Measurements from ENCODE around the gene SETMAR. TPM values are rescaled to one million over a fixed set of nuclear protein-coding genes. Genes with fewer than 3 reads are reported as not detected.
A peak's percentile ranks its signal among the peaks of the same experiment; 100 is the strongest.

Gene SETMAR
- total and polyA plus RNA-seq, 2 donors (not counting 1 experiment from before 2014, with no cell fraction given) = 4.2 to 7.6 TPM

DNA sequence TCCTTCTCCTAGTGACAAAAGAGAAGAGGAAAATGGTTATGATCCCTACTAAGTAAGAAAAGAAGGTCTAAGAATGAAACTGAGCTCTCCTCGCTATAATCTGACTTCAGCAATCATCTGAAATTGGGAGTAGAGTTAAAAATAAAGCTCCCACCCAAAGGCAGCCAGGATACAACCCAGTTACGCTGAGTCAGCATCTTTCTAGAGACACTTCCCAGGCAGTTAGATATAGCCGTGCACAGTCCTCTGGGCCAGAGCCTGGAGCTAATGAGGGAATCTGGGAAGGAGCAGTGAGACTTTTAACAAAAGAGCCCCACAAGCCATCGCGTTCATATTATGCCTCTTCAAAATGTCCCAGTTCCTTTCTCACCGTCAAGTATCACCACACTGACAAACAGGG is 39.1 kb upstream of the SETMAR start:
- Mint-ChIP-seq H3K27me3 (no peaks in the 10 kb centered on the region), H3K4me3 (no peak overlapping the region), H3K4me1 (peaks cover 3% of the 10 kb centered on the region), H3K9me3 (ENCODE audit: insufficient read depth) (no peaks in the 10 kb centered on the region), H3K27ac (no peak overlapping the region)
- DNase-seq (no peak), ATAC-seq (ENCODE audit: low read depth) (no peak)
- intact Hi-C loops (cut with micrococcal nuclease) = no loop called here
- H3K36me3 ChIP-seq (replicated peaks in 1 of 2; ENCODE audit: control extremely low read depth in 1 of 2, control insufficient read depth in 1 of 2, extremely low read depth in 1 of 2, insufficient read depth in 2 of 2, low read length in 1 of 2) = no peaks in the 10 kb centered on the region
- ChIA-PET POLR2A (no interaction called here), CTCF (no interaction called here)
- H3K27me3 ChIP-seq (replicated peaks in 1 of 4; ENCODE audit: control extremely low read depth in 1 of 4, control insufficient read depth in 3 of 4, insufficient read depth in 4 of 4, low read length in 3 of 4) = no peaks in the 10 kb centered on the region
- WGBS (ENCODE audit: insufficient coverage) = no CpG with 5 or more reads among the region's 6 CpGs
- no peaks in the 10 kb centered on the region for H4K20me1 ChIP-seq (ENCODE audit: control insufficient read depth, insufficient read depth, low read length, poor library complexity, severe bottlenecking)
- H3K4me3 ChIP-seq (ENCODE audit: control extremely low read depth in 1 of 5, extremely low read depth in 1 of 5, insufficient read depth in 1 of 5, low read depth in 2 of 5, low read length in 4 of 5) = no peak overlapping the region
- H3K79me2 ChIP-seq (ENCODE audit: control insufficient read depth, insufficient read depth, low read length) = no peaks in the 10 kb centered on the region
- H3K4me1 ChIP-seq (ENCODE audit: control insufficient read depth in 2 of 2, insufficient read depth in 2 of 2, low read length in 2 of 2) = no peaks in the 10 kb centered on the region
- no peak overlapping the region for H3K27ac ChIP-seq (ENCODE audit: low read length in 2 of 2)
- no peak overlapping the region for H2AFZ ChIP-seq (ENCODE audit: insufficient read depth, low read depth, low read length, poor library complexity, severe bottlenecking)
- no peak for TF ChIP-seq EZH2 (IDR thresholded peaks at IDR 0.05; ENCODE audit: borderline replicate concordance, insufficient read depth, low read depth, low read length, poor library complexity, severe bottlenecking)
- TF ChIP-seq, protein P1, sequence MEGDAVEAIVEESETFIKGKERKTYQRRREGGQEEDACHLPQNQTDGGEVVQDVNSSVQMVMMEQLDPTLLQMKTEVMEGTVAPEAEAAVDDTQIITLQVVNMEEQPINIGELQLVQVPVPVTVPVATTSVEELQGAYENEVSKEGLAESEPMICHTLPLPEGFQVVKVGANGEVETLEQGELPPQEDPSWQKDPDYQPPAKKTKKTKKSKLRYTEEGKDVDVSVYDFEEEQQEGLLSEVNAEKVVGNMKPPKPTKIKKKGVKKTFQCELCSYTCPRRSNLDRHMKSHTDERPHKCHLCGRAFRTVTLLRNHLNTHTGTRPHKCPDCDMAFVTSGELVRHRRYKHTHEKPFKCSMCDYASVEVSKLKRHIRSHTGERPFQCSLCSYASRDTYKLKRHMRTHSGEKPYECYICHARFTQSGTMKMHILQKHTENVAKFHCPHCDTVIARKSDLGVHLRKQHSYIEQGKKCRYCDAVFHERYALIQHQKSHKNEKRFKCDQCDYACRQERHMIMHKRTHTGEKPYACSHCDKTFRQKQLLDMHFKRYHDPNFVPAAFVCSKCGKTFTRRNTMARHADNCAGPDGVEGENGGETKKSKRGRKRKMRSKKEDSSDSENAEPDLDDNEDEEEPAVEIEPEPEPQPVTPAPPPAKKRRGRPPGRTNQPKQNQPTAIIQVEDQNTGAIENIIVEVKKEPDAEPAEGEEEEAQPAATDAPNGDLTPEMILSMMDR (IDR thresholded peaks at IDR 0.05) = no peak
- peaks cover 0 to 4% (median 0%) of the 10 kb centered on the region in 3 donors for H3K9me3 ChIP-seq (ENCODE audit: control extremely low read depth in 1 of 3, control insufficient read depth in 2 of 3, insufficient read depth in 1 of 3, low read length in 2 of 3)
- H3K9ac ChIP-seq (ENCODE audit: low read length) = no peak overlapping the region
- H3K4me2 ChIP-seq (replicated peaks; ENCODE audit: low read depth, low read length, poor library complexity, severe bottlenecking) = no peak overlapping the region

DNA sequence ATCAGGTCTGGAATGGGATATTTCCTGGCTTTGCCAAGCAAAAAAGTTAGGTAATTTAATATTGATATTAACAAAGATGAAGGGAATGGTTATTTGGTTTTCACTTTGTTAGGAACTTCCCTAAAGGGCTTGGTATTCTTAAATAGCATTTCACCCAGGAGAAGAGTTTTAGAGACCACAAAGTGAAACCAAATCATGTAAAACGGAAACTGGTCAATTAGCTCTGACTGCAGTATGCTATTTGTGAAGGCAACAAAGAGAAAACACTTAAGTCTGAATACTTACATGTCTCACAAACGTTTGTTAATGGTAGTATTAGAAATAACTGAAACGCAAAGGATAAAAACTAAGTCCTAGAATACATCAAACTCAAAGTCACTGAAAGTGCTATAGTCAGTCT is 32.4 kb upstream of the SETMAR start:
- H3K9me3 Mint-ChIP-seq (ENCODE audit: insufficient read depth) = no peaks in the 10 kb centered on the region
- Histone ChIP-seq H3K4me3 (ENCODE audit: control extremely low read depth in 1 of 5, extremely low read depth in 1 of 5, insufficient read depth in 1 of 5, low read depth in 2 of 5, low read length in 4 of 5) (peak overlapping the region in 1 of 5 experiments; percentile 12), H3K9ac (ENCODE audit: low read length) (peak overlapping the region; percentile 41), H3K4me1 (ENCODE audit: control insufficient read depth in 2 of 2, insufficient read depth in 2 of 2, low read length in 2 of 2) (peaks cover 14 to 20% of the 10 kb centered on the region in 2 donors), H3K9me3 (ENCODE audit: control extremely low read depth in 1 of 3, control insufficient read depth in 2 of 3, insufficient read depth in 1 of 3, low read length in 2 of 3) (no peaks in the 10 kb centered on the region), H3K4me2 (replicated peaks; ENCODE audit: low read depth, low read length, poor library complexity, severe bottlenecking) (peak overlapping the region; percentile 52), H4K20me1 (ENCODE audit: control insufficient read depth, insufficient read depth, low read length, poor library complexity, severe bottlenecking) (no peaks in the 10 kb centered on the region), H3K36me3 (replicated peaks in 1 of 2; ENCODE audit: control extremely low read depth in 1 of 2, control insufficient read depth in 1 of 2, extremely low read depth in 1 of 2, insufficient read depth in 2 of 2, low read length in 1 of 2) (no peaks in the 10 kb centered on the region), H3K27me3 (replicated peaks in 1 of 4; ENCODE audit: control extremely low read depth in 1 of 4, control insufficient read depth in 3 of 4, insufficient read depth in 4 of 4, low read length in 3 of 4) (no peaks in the 10 kb centered on the region), H2AFZ (ENCODE audit: insufficient read depth, low read depth, low read length, poor library complexity, severe bottlenecking) (peak overlapping the region; percentile 40), H3K79me2 (ENCODE audit: control insufficient read depth, insufficient read depth, low read length) (no peaks in the 10 kb centered on the region), H3K27ac (ENCODE audit: low read length in 2 of 2) (no peak overlapping the region)
- H3K27ac Mint-ChIP-seq = no peak overlapping the region
- CTCF ChIA-PET = interaction anchor here (1.9 to 5.2 kb wide), 2 partner anchors 31 to 1070 kb away, joined by 4 to 116 read pairs; no protein-coding TSS in a partner anchor
- ATAC-seq (ENCODE audit: low read depth) = no peak
- POLR2A ChIA-PET = no interaction called here
- DNase-seq = peak; percentile 27
- H3K4me1 Mint-ChIP-seq = peaks cover 25% of the 10 kb centered on the region
- no CpG with 5 or more reads among the region's 3 CpGs for WGBS (ENCODE audit: insufficient coverage)
- peak overlapping the region; percentile 70 for H3K4me3 Mint-ChIP-seq
- no peak for TF ChIP-seq EZH2 (IDR thresholded peaks at IDR 0.05; ENCODE audit: borderline replicate concordance, insufficient read depth, low read depth, low read length, poor library complexity, severe bottlenecking)
- TF ChIP-seq, protein P1 (IDR thresholded peaks at IDR 0.05) = no peak
- intact Hi-C loops (cut with micrococcal nuclease) = no loop called here
- no peaks in the 10 kb centered on the region for H3K27me3 Mint-ChIP-seq
